CD14-positive monocyte (primary cell): ENCODE results near the gene RFNG. TPM values are rescaled to one million over a fixed set of nuclear protein-coding genes. Genes with fewer than 3 reads are reported as not detected.

ENCODE experiments used
- DNase-seq, 3 donors: peaks; one replicate each; pipeline ENCODE4 v3.0.0-alpha.2; 2011 to 2022
- H2AFZ ChIP-seq: 2 replicates; pipeline ENCODE4 v1.6.0; 2012; ENCODE audit warnings: mild to moderate bottlenecking, low read depth, low read length, inconsistent platforms; ENCODE audit not compliant: insufficient read depth, poor library complexity, severe bottlenecking
- H3K27ac ChIP-seq, 2 donors: 1 replicate in 1 of 2; 2 replicates in 1 of 2; pipeline ENCODE4 v1.5.1; 2012 to 2013; ENCODE audit warnings: low read length in 2 of 2, control low read depth in 1 of 2, inconsistent platforms in 1 of 2, low read depth in 1 of 2, mild to moderate bottlenecking in 1 of 2
- H3K27me3 ChIP-seq, 2 donors: one replicate each; pipeline versions ENCODE4 v1.6.0 to v1.6.1; 2011 to 2013; ENCODE audit warnings: low read length in 2 of 2; ENCODE audit not compliant: control insufficient read depth in 2 of 2, insufficient read depth in 2 of 2
- H3K36me3 ChIP-seq, 2 donors: replicated peaks in 1 of 2; 1 replicate in 1 of 2; 2 replicates in 1 of 2; pipeline versions ENCODE4 v1.5.1 to v1.6.1; 2012 to 2013; ENCODE audit warnings: low read length in 2 of 2, control low read depth in 1 of 2, inconsistent platforms in 1 of 2, mild to moderate bottlenecking in 1 of 2; ENCODE audit not compliant: insufficient read depth in 2 of 2, control insufficient read depth in 1 of 2
- H3K4me1 ChIP-seq, 2 donors: 1 replicate in 1 of 2; 2 replicates in 1 of 2; pipeline versions ENCODE4 v1.5.1 to v1.6.1; 2012 to 2013; ENCODE audit warnings: low read length in 2 of 2, control low read depth in 1 of 2, inconsistent platforms in 1 of 2, mild to moderate bottlenecking in 1 of 2, moderate library complexity in 1 of 2; ENCODE audit not compliant: insufficient read depth in 2 of 2, control insufficient read depth in 1 of 2
- H3K4me2 ChIP-seq: replicated peaks from 2 replicates; pipeline ENCODE3; 2012; ENCODE audit warnings: low read length, moderate library complexity, mild to moderate bottlenecking; ENCODE audit not compliant: poor library complexity, severe bottlenecking; ENCODE audit errors: extremely low read depth
- H3K4me3 ChIP-seq, 3 experiments: fragments of 200-600 bp in 1 of 3; sonication (generic) in 1 of 3; replicated peaks in 1 of 3; 1 replicate in 2 of 3; 2 replicates in 1 of 3; pipeline ENCODE4 v1.5.1; 2011 to 2013; ENCODE audit warnings: low read length in 3 of 3, mild to moderate bottlenecking in 3 of 3, control low read depth in 2 of 3, low read depth in 2 of 3, inconsistent platforms in 1 of 3, moderate library complexity in 1 of 3
- H3K79me2 ChIP-seq: 2 replicates; pipeline ENCODE4 v1.6.0; 2012; ENCODE audit warnings: mild to moderate bottlenecking, control low read depth, inconsistent platforms, low read length, moderate library complexity; ENCODE audit not compliant: insufficient read depth
- H3K9ac ChIP-seq: 2 replicates; pipeline ENCODE4 v1.6.0; 2017; ENCODE audit warnings: low read length, mild to moderate bottlenecking; ENCODE audit not compliant: insufficient read depth, poor library complexity, severe bottlenecking
- H3K9me3 ChIP-seq, 2 donors: replicated peaks in 1 of 2; 1 replicate in 1 of 2; 2 replicates in 1 of 2; pipeline versions ENCODE4 v1.5.1 to v1.6.1; 2012 to 2013; ENCODE audit warnings: low read length in 2 of 2, control low read depth in 1 of 2; ENCODE audit not compliant: control insufficient read depth in 1 of 2, insufficient read depth in 1 of 2
- H4K20me1 ChIP-seq: 2 replicates; pipeline ENCODE4 v1.6.0; 2012; ENCODE audit warnings: mild to moderate bottlenecking, low read length, control low read depth, moderate library complexity; ENCODE audit not compliant: insufficient read depth
- H3K27ac Mint-ChIP-seq, 7 donors: one replicate each; pipeline ENCODE4 v1.8.0; 2020; ENCODE audit warnings: mild to moderate bottlenecking in 7 of 7, mixed read lengths in 7 of 7, moderate library complexity in 6 of 7, inconsistent platforms in 2 of 7
- H3K27me3 Mint-ChIP-seq, 3 donors: one replicate each; pipeline ENCODE4 v1.8.0; 2021 to 2022; ENCODE audit warnings: low read depth in 3 of 3, mild to moderate bottlenecking in 3 of 3, mixed read lengths in 3 of 3, moderate library complexity in 3 of 3, inconsistent platforms in 1 of 3
- H3K36me3 Mint-ChIP-seq, 2 donors: one replicate each; pipeline ENCODE4 v1.8.0; 2020; ENCODE audit warnings: mixed read lengths in 2 of 2, inconsistent platforms in 1 of 2, mild to moderate bottlenecking in 1 of 2
- H3K4me1 Mint-ChIP-seq: one replicate; pipeline ENCODE4 v1.8.0; 2020; ENCODE audit warnings: mild to moderate bottlenecking, mixed read lengths
- H3K4me3 Mint-ChIP-seq, 2 donors: one replicate each; pipeline ENCODE4 v1.8.0; 2020; ENCODE audit warnings: mild to moderate bottlenecking in 2 of 2, mixed read lengths in 2 of 2, moderate library complexity in 1 of 2
- H3K9me3 Mint-ChIP-seq, 7 donors: one replicate each; pipeline ENCODE4 v1.8.0; 2020 to 2022; ENCODE audit warnings: mixed read lengths in 7 of 7, mild to moderate bottlenecking in 6 of 7, moderate library complexity in 6 of 7, inconsistent platforms in 2 of 7
- WGBS: methylation state at CpG from one replicate; pipeline ENCODE4 v1.1.5; 2013; ENCODE audit warnings: missing lambda C conversion rate; ENCODE audit not compliant: insufficient coverage; 5-methylcytosine and 5-hydroxymethylcytosine counted together
- intact Hi-C, 2 donors: fragments of 100-400 bp; cut with micrococcal nuclease; formaldehyde crosslinking; loops; one replicate each; pipeline versions ENCODE4 v1.15.0 to v1.15.1; 2023
- polyA plus RNA-seq, 3 donors: library from polyadenylated mRNA; depleted of rRNA in 1 of 3; unstranded in 2 of 3; stranded (reverse) in 1 of 3; fragments of 300-500 nt in 2 of 3; fragments of >200 nt in 1 of 3; fragmentation: Illumina TruSeq in 2 of 3; gene quantifications; 1 replicate in 2 of 3; 2 replicates in 1 of 3; pipeline ENCODE4 v1.2.3, GENCODE V29; 2012 to 2021
- TF ChIP-seq, protein P1 (sequence below): fragments of 200-600 bp; IDR thresholded peaks from one replicate; pipeline ENCODE4 v1.8.0; 2022; ENCODE audit warnings: antibody characterized with exemption, mild to moderate bottlenecking

The RFNG gene
- polyA plus RNA-seq, 3 donors: 1.5 to 32.4 (median 4.1) TPM

DNA sequence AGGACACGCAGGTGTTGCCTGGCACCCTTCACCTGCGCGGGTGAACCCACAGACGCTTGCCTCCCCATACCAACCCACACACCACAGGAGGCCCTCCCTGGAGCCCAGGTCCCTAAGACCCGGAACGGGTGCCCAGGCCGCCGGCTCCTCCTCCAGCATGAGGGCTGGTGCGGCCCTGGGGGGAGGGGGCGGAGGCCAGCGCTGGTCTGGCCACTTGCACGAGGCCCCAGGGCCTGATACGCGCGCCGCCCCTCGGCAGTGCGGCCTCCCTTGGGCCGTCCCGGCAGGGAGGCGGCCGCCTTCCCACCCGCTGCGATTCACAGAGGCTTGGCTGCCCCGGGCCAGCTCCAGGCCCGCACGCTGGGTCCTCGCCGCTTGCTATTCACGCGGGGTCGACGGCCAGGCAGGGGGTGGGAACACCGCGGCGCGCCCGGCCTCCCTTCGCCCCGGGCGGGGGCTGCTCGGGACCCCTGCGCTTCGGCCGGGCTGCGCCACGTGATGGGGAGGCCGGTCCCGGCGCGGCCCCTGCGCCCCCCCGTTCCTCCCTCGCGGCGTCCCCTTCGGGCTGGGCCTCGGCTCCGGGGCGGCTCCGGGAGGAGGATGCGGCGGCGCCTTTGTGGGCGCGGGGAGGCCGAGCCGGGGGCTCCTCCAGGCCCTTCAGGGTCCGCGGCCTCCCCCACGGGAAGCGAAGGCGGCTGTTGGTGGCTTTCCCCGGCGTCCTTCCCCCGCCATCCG, 45.7 kb upstream of the RFNG start:
- Histone ChIP-seq H3K27ac (peak overlapping the region; percentile 32 to 48), H3K9ac (peak overlapping the region; percentile 82), H2AFZ (peak overlapping the region; percentile 81), H4K20me1 (no peaks in the 10 kb centered on the region), H3K36me3 (peaks cover 18 to 19% of the 10 kb centered on the region in 2 donors), H3K9me3 (no peaks in the 10 kb centered on the region), H3K4me2 (peak overlapping the region; percentile 91), H3K4me3 (peak overlapping the region; percentile 36 to 73 (median 43)), H3K79me2 (peaks cover 6% of the 10 kb centered on the region), H3K27me3 (no peaks in the 10 kb centered on the region), H3K4me1 (peaks cover 21 to 37% of the 10 kb centered on the region in 2 donors)
- H3K4me1 Mint-ChIP-seq: peaks cover 16% of the 10 kb centered on the region
- peak in 2 of 3 donors; percentile 3 to 23 for DNase-seq
- no peak overlapping the region for H3K27ac Mint-ChIP-seq
- peaks cover 0 to 4% (median 0%) of the 10 kb centered on the region in 3 donors for H3K27me3 Mint-ChIP-seq
- intact Hi-C loops: loop anchor here in 1 of 2 donors (5.0 to 10.0 kb wide), 2 partner anchors 45 to 63 kb away; partner anchors contain the start of genes DCXR, GPS1, RAC3 and RFNG
- 1% methylated on average over 75 of the region's 77 CpGs for WGBS
- peaks cover 5 to 6% of the 10 kb centered on the region in 2 donors for H3K36me3 Mint-ChIP-seq
- H3K9me3 Mint-ChIP-seq: no peaks in the 10 kb centered on the region
- peak overlapping the region; percentile 64 to 65 for H3K4me3 Mint-ChIP-seq
- TF ChIP-seq, protein P1, sequence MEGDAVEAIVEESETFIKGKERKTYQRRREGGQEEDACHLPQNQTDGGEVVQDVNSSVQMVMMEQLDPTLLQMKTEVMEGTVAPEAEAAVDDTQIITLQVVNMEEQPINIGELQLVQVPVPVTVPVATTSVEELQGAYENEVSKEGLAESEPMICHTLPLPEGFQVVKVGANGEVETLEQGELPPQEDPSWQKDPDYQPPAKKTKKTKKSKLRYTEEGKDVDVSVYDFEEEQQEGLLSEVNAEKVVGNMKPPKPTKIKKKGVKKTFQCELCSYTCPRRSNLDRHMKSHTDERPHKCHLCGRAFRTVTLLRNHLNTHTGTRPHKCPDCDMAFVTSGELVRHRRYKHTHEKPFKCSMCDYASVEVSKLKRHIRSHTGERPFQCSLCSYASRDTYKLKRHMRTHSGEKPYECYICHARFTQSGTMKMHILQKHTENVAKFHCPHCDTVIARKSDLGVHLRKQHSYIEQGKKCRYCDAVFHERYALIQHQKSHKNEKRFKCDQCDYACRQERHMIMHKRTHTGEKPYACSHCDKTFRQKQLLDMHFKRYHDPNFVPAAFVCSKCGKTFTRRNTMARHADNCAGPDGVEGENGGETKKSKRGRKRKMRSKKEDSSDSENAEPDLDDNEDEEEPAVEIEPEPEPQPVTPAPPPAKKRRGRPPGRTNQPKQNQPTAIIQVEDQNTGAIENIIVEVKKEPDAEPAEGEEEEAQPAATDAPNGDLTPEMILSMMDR: no peak

DNA sequence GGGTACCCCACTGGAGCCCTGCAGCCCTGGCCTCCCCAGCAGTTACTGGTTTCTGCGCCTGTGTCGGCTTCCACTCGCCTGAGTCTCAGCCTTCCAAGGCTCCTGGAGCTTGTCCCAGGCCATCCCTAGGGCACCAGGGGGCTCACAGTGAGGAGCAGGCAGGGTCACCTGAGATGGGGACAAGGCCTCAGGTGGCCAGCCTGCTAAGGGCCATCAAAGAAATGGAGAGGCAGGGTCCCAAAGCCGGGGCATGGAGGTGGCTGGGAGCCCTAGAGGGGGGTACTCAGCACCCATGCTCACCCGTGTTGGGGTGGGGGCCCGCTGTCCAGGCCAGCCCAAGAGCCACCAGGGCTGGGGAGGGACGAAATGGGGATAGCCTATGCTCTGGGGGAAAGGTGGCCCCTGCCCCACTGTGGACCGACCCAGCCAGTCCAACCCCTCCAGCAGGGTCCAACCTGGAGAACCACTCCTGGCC, 45.1 kb upstream of the RFNG start:
- peak overlapping the region; percentile 81 for H2AFZ ChIP-seq
- H3K27ac ChIP-seq: no peak overlapping the region
- peaks cover 21 to 37% of the 10 kb centered on the region in 2 donors for H3K4me1 ChIP-seq
- H3K9me3 ChIP-seq: no peaks in the 10 kb centered on the region
- H3K4me2 ChIP-seq: peak overlapping the region; percentile 91
- Mint-ChIP-seq H3K4me1 (peaks cover 14% of the 10 kb centered on the region), H3K4me3 (peak overlapping the region; percentile 64 to 65), H3K27ac (no peak overlapping the region), H3K27me3 (peaks cover 0 to 4% (median 0%) of the 10 kb centered on the region in 3 donors), H3K36me3 (peaks cover 6 to 9% of the 10 kb centered on the region in 2 donors), H3K9me3 (no peaks in the 10 kb centered on the region)
- intact Hi-C loops: loop anchor here in 1 of 2 donors (5.0 to 10.0 kb wide), 2 partner anchors 44 to 62 kb away; partner anchors contain the start of genes DCXR, GPS1, RAC3 and RFNG
- peak overlapping the region; percentile 82 for H3K9ac ChIP-seq
- no peaks in the 10 kb centered on the region for H4K20me1 ChIP-seq
- peak overlapping the region; percentile 34 to 73 (median 43) for H3K4me3 ChIP-seq
- H3K36me3 ChIP-seq: peaks cover 24 to 25% of the 10 kb centered on the region in 2 donors
- 98% methylated on average over 4 of the region's 8 CpGs for WGBS
- peaks cover 6% of the 10 kb centered on the region for H3K79me2 ChIP-seq
- no peak for DNase-seq
- no peaks in the 10 kb centered on the region for H3K27me3 ChIP-seq
- TF ChIP-seq, protein P1: no peak
